GM12892 (cell line): ENCODE measurements around the gene SPPL2C.

Experiments used
- POLR2A ChIP-seq: IDR thresholded peaks from 2 replicates; pipeline ENCODE4 v1.6.1; 2011; ENCODE audit warnings: low read depth, low read length, control low read depth
- TAF1 ChIP-seq: IDR thresholded peaks from 2 replicates; pipeline ENCODE4 v1.6.1; 2011; ENCODE audit warnings: low read depth, mild to moderate bottlenecking, control low read depth, low read length, borderline replicate concordance

- TF ChIP-seq POLR2A (no peak), TAF1 (no peak)
Observed at GRCh38 chr17:45823598-45823997, 21.1 kb upstream of the SPPL2C start.
